ENCODE results near the gene SLC4A1AP. TPM values are rescaled to one million over a fixed set of nuclear protein-coding genes. Genes with fewer than 3 reads are reported as not detected.
"Not testable (repeated sequence)": the region's sequence is repeated elsewhere in the genome, so short reads cannot be mapped to it uniquely, and the experiment has no call there.

SLC4A1AP gene
- total RNA-seq, 1 donor from 2014 or later, result 19.1 TPM

DNA sequence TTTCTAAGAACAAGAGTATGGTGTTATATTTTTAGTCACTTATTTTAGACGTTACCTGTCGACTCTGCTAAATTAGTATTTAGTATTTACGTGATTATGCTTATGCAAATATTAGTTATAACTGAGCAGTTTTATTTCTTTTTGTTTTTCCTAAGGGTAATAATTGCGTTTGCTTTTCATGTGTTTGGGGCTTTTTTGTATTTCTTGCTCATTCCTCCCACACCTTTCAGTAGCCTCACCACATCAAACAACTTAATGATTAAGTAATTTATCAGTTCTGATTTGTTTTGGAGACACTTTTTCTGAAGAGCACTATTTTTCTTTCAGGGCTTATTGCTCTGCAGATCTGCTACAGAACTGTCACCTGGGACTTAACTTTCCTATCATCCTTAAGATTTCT lies 7.5 kb downstream of the SLC4A1AP start:
- no peaks in the 10 kb centered on the region for H3K4me1 Mint-ChIP-seq
- peaks cover 44% of the 10 kb centered on the region for H3K36me3 Mint-ChIP-seq

DNA sequence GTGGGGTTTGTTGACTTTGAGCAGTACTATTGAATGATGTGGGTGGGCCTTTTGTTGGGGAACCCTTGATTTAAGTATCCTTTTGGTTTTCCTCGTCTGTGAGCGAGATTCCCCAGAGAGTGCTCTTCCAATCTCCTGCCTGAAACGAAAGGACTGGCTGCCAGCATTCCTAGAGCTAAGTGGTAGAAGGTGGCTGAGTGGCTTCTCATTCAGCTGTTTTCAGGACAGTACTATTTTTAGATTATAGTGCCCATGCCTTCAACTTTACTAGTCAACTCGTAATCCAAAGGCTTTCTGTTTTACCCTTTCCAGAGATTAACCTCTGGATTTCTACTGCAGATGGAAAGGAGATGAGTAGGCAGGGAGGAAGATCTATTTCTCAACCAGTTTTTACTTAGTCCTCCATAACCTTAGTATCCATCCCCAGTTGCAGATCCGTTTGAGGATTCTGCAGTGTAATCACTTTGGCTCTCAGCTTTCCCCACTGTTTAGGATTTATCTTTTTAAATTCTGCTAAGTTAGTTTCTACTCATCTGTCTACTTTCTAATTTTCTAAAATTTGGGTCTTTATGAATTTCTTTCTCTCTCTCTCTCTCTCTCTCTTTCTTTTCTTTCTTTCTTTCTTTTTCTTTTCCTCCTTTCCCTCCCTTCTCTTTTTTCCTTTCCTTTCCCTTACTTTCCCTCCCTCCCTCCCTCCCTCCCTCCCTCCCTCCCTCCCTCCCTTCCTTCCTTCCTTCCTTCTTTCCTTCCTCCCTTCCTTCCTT lies 9.2 kb downstream of the SLC4A1AP start:
- Mint-ChIP-seq H3K4me3 (no peak overlapping the region), H3K4me1 (no peaks in the 10 kb centered on the region), H3K36me3 (peaks cover 41% of the 10 kb centered on the region), H3K27ac (no peak overlapping the region), H3K9me3 (no peaks in the 10 kb centered on the region), H3K27me3 (ENCODE audit: low read depth) (no peaks in the 10 kb centered on the region)
- TF ChIP-seq, protein P1, sequence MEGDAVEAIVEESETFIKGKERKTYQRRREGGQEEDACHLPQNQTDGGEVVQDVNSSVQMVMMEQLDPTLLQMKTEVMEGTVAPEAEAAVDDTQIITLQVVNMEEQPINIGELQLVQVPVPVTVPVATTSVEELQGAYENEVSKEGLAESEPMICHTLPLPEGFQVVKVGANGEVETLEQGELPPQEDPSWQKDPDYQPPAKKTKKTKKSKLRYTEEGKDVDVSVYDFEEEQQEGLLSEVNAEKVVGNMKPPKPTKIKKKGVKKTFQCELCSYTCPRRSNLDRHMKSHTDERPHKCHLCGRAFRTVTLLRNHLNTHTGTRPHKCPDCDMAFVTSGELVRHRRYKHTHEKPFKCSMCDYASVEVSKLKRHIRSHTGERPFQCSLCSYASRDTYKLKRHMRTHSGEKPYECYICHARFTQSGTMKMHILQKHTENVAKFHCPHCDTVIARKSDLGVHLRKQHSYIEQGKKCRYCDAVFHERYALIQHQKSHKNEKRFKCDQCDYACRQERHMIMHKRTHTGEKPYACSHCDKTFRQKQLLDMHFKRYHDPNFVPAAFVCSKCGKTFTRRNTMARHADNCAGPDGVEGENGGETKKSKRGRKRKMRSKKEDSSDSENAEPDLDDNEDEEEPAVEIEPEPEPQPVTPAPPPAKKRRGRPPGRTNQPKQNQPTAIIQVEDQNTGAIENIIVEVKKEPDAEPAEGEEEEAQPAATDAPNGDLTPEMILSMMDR (IDR thresholded peaks at IDR 0.05; ENCODE audit: unreplicated experiment), result no peak
- DNase-seq (ENCODE audit: low spot score in 2 of 2, unreplicated experiment in 2 of 2), result no peak

More for the DNA sequence above, 7.5 kb downstream of the SLC4A1AP start:
- TF ChIP-seq, protein P1 (IDR thresholded peaks at IDR 0.05; ENCODE audit: unreplicated experiment), result no peak
- Mint-ChIP-seq H3K4me3 (no peak overlapping the region), H3K27ac (no peak overlapping the region), H3K9me3 (no peaks in the 10 kb centered on the region), H3K27me3 (ENCODE audit: low read depth) (no peaks in the 10 kb centered on the region)
- no peak for DNase-seq (ENCODE audit: low spot score in 2 of 2, unreplicated experiment in 2 of 2)

DNA sequence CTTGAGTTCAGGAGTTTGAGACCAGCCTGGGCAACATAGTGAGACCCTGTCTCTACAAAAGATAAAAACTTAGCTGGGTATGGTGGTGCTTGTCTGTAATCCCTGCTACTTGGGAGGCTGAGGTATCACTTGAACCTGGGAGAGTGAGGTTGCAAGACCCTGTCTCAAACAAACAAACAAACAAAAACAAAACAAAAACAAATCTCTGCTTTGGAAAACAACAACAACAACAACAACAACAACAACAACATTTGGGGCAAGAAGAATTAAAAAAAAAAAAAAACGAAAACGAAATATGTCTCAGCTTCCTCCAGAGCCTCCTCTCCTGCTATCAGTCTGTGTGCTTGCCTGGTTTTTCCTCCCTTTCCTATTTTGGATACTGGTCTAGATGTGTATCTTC lies 16.9 kb downstream of the SLC4A1AP start:
- TF ChIP-seq, protein P1 (IDR thresholded peaks at IDR 0.05; ENCODE audit: unreplicated experiment), result no peak
- no peak for DNase-seq (ENCODE audit: low spot score in 2 of 2, unreplicated experiment in 2 of 2)
- H3K4me1 Mint-ChIP-seq, result no peaks in the 10 kb centered on the region
- H3K9me3 Mint-ChIP-seq, result no peaks in the 10 kb centered on the region
- H3K36me3 Mint-ChIP-seq, result peaks cover 26% of the 10 kb centered on the region
- no peak overlapping the region for H3K4me3 Mint-ChIP-seq
- H3K27me3 Mint-ChIP-seq (ENCODE audit: low read depth), result no peaks in the 10 kb centered on the region
- H3K27ac Mint-ChIP-seq, result no peak overlapping the region

DNA sequence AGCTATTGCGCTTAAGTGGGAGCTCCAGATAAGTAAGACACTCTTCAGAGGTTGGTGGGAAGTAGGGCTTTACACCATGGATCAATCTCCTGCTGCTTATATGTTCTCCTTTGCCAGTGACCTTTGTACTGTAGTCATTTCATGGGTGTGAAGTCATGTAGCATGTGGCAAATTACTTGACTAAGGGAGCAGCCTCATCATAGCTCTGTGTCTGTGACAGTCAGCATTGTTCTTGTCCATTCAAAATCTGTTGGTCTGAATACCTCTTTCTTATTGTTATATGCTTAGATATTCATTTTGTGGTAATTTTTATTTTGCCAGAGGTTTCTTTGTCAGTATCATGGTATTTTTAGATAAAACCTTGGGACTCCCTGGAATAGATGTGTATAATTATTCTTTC lies 18.2 kb downstream of the SLC4A1AP start:
- Mint-ChIP-seq H3K27ac (peak overlapping the region; percentile 72), H3K4me1 (no peaks in the 10 kb centered on the region), H3K27me3 (ENCODE audit: low read depth) (no peaks in the 10 kb centered on the region), H3K9me3 (no peaks in the 10 kb centered on the region), H3K36me3 (peaks cover 22% of the 10 kb centered on the region), H3K4me3 (no peak overlapping the region)
- no peak for DNase-seq (ENCODE audit: low spot score in 2 of 2, unreplicated experiment in 2 of 2)
- TF ChIP-seq, protein P1 (IDR thresholded peaks at IDR 0.05; ENCODE audit: unreplicated experiment), result no peak

GRCh38 chr2:27682334-27682771 lies 18.7 kb downstream of the SLC4A1AP start:
- Mint-ChIP-seq H3K36me3 (peaks cover 22% of the 10 kb centered on the region), H3K27ac (peak overlapping the region; percentile 72)
- H3K4me1 Mint-ChIP-seq; DNase-seq (ENCODE audit: low spot score in 2 of 2, unreplicated experiment in 2 of 2); H3K9me3 Mint-ChIP-seq; H3K27me3 Mint-ChIP-seq (ENCODE audit: low read depth); H3K4me3 Mint-ChIP-seq: not testable (repeated sequence)

GRCh38 chr2:27683390-27684071 lies 19.8 kb downstream of the SLC4A1AP start:
- peak; percentile 60 to 84 for DNase-seq (ENCODE audit: low spot score in 2 of 2, unreplicated experiment in 2 of 2)
- H3K27ac Mint-ChIP-seq, result peak overlapping the region; percentile 89

GRCh38 chr2:27685006-27685405 lies 21.3 kb downstream of the SLC4A1AP start:
- H3K9me3 Mint-ChIP-seq; H3K4me1 Mint-ChIP-seq; DNase-seq (ENCODE audit: low spot score in 2 of 2, unreplicated experiment in 2 of 2); H3K4me3 Mint-ChIP-seq; H3K27ac Mint-ChIP-seq; H3K27me3 Mint-ChIP-seq (ENCODE audit: low read depth): not testable (repeated sequence)
- H3K36me3 Mint-ChIP-seq, result peaks cover 21% of the 10 kb centered on the region

More at GRCh38 chr2:27683390-27684071, 19.8 kb downstream of the SLC4A1AP start:
- Mint-ChIP-seq H3K27me3 (ENCODE audit: low read depth) (no peaks in the 10 kb centered on the region), H3K36me3 (peaks cover 22% of the 10 kb centered on the region), H3K9me3 (no peaks in the 10 kb centered on the region), H3K4me1 (no peaks in the 10 kb centered on the region), H3K4me3 (no peak overlapping the region)
- TF ChIP-seq, protein P1 (IDR thresholded peaks at IDR 0.05; ENCODE audit: unreplicated experiment), result peak; percentile 99

Data from mesothelial cell of epicardium (in vitro differentiated cells).